Endothelial cell (in vitro differentiated cells): Measurements from ENCODE around the gene GZF1. TPM values are rescaled to one million over a fixed set of nuclear protein-coding genes. Genes with fewer than 3 reads are reported as not detected.

Experiments used
- DNase-seq: peaks from one replicate; pipeline ENCODE4 v3.0.0; 2021; ENCODE audit warnings: low spot score
- H3K27ac Mint-ChIP-seq: one replicate; pipeline ENCODE4 v1.8.0; 2021; ENCODE audit warnings: mixed read lengths, inconsistent platforms; ENCODE audit not compliant: unreplicated experiment
- H3K27me3 Mint-ChIP-seq: one replicate; pipeline ENCODE4 v1.8.0; 2021; ENCODE audit warnings: mild to moderate bottlenecking, moderate library complexity, mixed read lengths, inconsistent platforms; ENCODE audit not compliant: unreplicated experiment
- H3K36me3 Mint-ChIP-seq: one replicate; pipeline ENCODE4 v1.8.0; 2021; ENCODE audit warnings: mild to moderate bottlenecking, low read depth, mixed read lengths, inconsistent platforms; ENCODE audit not compliant: unreplicated experiment
- H3K4me1 Mint-ChIP-seq: one replicate; pipeline ENCODE4 v1.8.0; 2021; ENCODE audit warnings: mild to moderate bottlenecking, mixed read lengths, inconsistent platforms; ENCODE audit not compliant: unreplicated experiment
- H3K4me3 Mint-ChIP-seq: one replicate; pipeline ENCODE4 v1.8.0; 2021; ENCODE audit warnings: mild to moderate bottlenecking, mixed read lengths, inconsistent platforms; ENCODE audit not compliant: unreplicated experiment
- H3K9me3 Mint-ChIP-seq: one replicate; pipeline ENCODE4 v1.8.0; 2021; ENCODE audit warnings: mixed read lengths, inconsistent platforms; ENCODE audit not compliant: unreplicated experiment
- CTCF ChIP-seq: fragments of 200-600 bp; sonication (generic); IDR thresholded peaks from one replicate; pipeline ENCODE4 v1.5.0; 2021; ENCODE audit warnings: antibody characterized with exemption; ENCODE audit not compliant: unreplicated experiment
- total RNA-seq: library from RNA; stranded (reverse); fragmentation: NEBNext Ultra II Directional; extraction: Animal tissue kit (Norgen Biotek cat#: 25700); gene quantifications from one replicate; pipeline ENCODE4 v1.2.1, GENCODE V29; 2021; ENCODE audit not compliant: unreplicated experiment

GZF1 gene
- total RNA-seq, 1 donor from 2014 or later = 9.6 TPM

- no peak for TF ChIP-seq CTCF
- H3K9me3 Mint-ChIP-seq = no peaks in the 10 kb centered on the region
- DNase-seq = no peak
- peaks cover 11% of the 10 kb centered on the region for H3K4me1 Mint-ChIP-seq
- peaks cover 3% of the 10 kb centered on the region for H3K36me3 Mint-ChIP-seq
- no peak overlapping the region for H3K27ac Mint-ChIP-seq
- H3K4me3 Mint-ChIP-seq = no peak overlapping the region
- H3K27me3 Mint-ChIP-seq = peaks cover 6% of the 10 kb centered on the region
These were observed 34.2 kb upstream of the GZF1 start for GRCh38 chr20:23327617-23328333.

- Mint-ChIP-seq H3K36me3 (peaks cover 3% of the 10 kb centered on the region), H3K4me3 (no peak overlapping the region), H3K27me3 (peaks cover 10% of the 10 kb centered on the region), H3K27ac (no peak overlapping the region), H3K9me3 (no peaks in the 10 kb centered on the region), H3K4me1 (peaks cover 12% of the 10 kb centered on the region)
- TF ChIP-seq CTCF = no peak
- DNase-seq = no peak
These were observed 30.3 kb upstream of the GZF1 start for GRCh38 chr20:23331450-23332350.

DNA sequence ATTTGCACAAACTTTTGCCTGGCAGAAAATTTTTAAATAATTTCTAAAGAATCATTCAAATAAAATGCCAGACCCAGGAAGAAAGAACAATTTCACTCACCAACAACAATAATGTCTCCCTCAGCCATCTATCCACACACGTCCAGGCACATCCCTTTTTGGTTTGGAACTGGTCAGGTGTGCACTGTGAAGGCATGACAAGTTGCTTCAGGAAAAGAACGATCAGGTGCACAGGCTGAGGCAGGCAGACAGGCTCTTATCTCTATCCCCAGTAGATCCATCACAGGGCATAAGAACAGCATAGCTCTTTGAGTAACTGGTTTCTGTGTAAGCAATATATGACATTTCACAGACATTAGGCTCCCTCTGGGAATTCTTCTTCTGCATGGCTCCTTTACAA, 29.5 kb upstream of the GZF1 start:
- peaks cover 12% of the 10 kb centered on the region for H3K4me1 Mint-ChIP-seq
- H3K27ac Mint-ChIP-seq = no peak overlapping the region
- DNase-seq = no peak
- H3K36me3 Mint-ChIP-seq = peaks cover 3% of the 10 kb centered on the region
- no peak for TF ChIP-seq CTCF
- no peak overlapping the region for H3K4me3 Mint-ChIP-seq
- no peaks in the 10 kb centered on the region for H3K9me3 Mint-ChIP-seq
- H3K27me3 Mint-ChIP-seq = peaks cover 10% of the 10 kb centered on the region

GRCh38 chr20:23334111-23334510, 27.9 kb upstream of the GZF1 start:
- Mint-ChIP-seq H3K36me3 (peaks cover 3% of the 10 kb centered on the region), H3K9me3 (no peaks in the 10 kb centered on the region), H3K27ac (no peak overlapping the region), H3K4me3 (no peak overlapping the region), H3K4me1 (peaks cover 12% of the 10 kb centered on the region), H3K27me3 (peaks cover 10% of the 10 kb centered on the region)
- TF ChIP-seq CTCF = no peak
- DNase-seq = no peak

DNA sequence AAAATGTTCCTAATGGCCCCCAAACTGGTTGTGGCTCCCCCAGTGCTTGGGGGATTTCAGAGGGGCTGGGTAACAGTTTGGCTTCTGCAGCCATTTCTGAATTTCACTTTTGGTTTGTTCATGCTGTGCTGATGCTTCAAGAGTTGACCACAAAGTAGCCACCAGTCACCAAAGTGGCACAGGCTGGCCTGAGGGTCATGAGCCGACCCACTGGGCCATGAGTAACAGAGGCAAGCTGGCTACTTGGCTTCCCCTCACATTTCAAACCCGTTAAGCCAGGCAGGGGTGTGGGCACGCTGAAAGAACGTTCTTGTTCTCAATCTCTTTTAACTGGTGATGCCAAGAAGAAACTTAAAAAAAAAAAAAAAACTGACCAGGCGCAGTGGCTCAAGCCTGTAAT, 26.5 kb upstream of the GZF1 start:
- Mint-ChIP-seq H3K36me3 (no peaks in the 10 kb centered on the region), H3K4me3 (no peak overlapping the region), H3K27me3 (peaks cover 10% of the 10 kb centered on the region), H3K4me1 (peaks cover 12% of the 10 kb centered on the region), H3K27ac (no peak overlapping the region), H3K9me3 (no peaks in the 10 kb centered on the region)
- no peak for TF ChIP-seq CTCF
- no peak for DNase-seq
